Suprapubic skin (tissue), 4 donors: ENCODE data around the gene SPTBN5.

Experiments used
- EP300 ChIP-seq: sonication (generic); formaldehyde crosslinking; IDR thresholded peaks from one replicate; pipeline ENCODE4 v1.6.1; 2017; ENCODE audit warnings: antibody characterized with exemption
- POLR2A ChIP-seq, 2 donors: fragments of 450-650 bp; IDR thresholded peaks; one replicate each; pipeline ENCODE4 v1.6.1; 2017; ENCODE audit warnings: antibody characterized with exemption in 2 of 2, mild to moderate bottlenecking in 2 of 2, moderate library complexity in 2 of 2
- POLR2AphosphoS5 ChIP-seq, 3 donors: sonication (generic); formaldehyde crosslinking; IDR thresholded peaks; one replicate each; pipeline ENCODE4 v1.6.1; 2017; ENCODE audit warnings: antibody characterized with exemption in 3 of 3
- TF ChIP-seq, protein P1 (sequence below), 2 donors: fragments of 200-600 bp in 1 of 2; fragments of 450-650 bp in 1 of 2; sonication (generic) in 1 of 2; IDR thresholded peaks; one replicate each; pipeline ENCODE4 v1.5.1; 2016 to 2019; ENCODE audit warnings: antibody characterized with exemption in 2 of 2, mild to moderate bottlenecking in 1 of 2, moderate library complexity in 1 of 2

DNA sequence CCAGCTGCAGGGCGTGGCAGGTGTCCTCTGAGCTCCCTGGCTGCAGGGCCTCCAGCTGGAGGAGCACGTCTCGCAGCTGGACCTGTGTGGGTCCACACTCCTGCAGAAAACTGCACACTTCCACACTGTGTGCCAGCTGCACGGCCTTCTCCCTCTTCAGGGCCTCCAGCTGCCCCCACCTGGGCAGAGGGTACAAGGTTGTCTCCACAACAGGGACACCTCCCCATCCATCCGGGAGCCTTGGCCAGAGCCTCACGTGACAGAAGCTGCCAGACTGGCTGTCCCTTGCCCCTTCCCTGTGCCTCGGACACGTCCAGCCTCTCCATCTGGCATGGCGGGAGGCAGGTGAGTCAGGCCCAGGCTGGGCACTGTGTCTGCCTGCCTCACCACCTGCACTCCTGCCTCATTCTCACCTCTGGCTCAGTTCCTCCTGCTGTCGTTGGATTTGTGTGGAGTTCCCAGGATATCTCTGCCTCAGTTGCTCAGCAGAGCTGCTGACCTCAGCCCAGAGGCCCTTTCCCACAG is 14.5 kb downstream of the SPTBN5 start:
- TF ChIP-seq POLR2A (IDR thresholded peaks at IDR 0.05) (no peak), EP300 (no peak), POLR2AphosphoS5 (IDR thresholded peaks at IDR 0.05) (no peak)
- TF ChIP-seq, protein P1, sequence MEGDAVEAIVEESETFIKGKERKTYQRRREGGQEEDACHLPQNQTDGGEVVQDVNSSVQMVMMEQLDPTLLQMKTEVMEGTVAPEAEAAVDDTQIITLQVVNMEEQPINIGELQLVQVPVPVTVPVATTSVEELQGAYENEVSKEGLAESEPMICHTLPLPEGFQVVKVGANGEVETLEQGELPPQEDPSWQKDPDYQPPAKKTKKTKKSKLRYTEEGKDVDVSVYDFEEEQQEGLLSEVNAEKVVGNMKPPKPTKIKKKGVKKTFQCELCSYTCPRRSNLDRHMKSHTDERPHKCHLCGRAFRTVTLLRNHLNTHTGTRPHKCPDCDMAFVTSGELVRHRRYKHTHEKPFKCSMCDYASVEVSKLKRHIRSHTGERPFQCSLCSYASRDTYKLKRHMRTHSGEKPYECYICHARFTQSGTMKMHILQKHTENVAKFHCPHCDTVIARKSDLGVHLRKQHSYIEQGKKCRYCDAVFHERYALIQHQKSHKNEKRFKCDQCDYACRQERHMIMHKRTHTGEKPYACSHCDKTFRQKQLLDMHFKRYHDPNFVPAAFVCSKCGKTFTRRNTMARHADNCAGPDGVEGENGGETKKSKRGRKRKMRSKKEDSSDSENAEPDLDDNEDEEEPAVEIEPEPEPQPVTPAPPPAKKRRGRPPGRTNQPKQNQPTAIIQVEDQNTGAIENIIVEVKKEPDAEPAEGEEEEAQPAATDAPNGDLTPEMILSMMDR (IDR thresholded peaks at IDR 0.05) = no peak
